Endothelial cell of umbilical vein (primary cell): ENCODE measurements around the gene IGSF5. TPM values are rescaled to one million over a fixed set of nuclear protein-coding genes. Genes with fewer than 3 reads are reported as not detected.

Experiments
- BruUV-seq: library from RNA; stranded (reverse); fragments of 400-500 nt; replicated peaks from 2 replicates; lab custom pipeline; 2021; lab: Mats Ljungman, UMichigan
- CTCF ChIA-PET: fragments of 300-600, 350-600 bp; sonication (Branson Sonifier 250); formaldehyde crosslinking; loops from one replicate; lab custom pipeline; 2021; ENCODE audit warnings: antibody characterized with exemption, inconsistent platforms; lab: Charles Lee
- POLR2A ChIA-PET: fragments of 300-600, 350-600 bp; sonication (Branson Sonifier 250); formaldehyde crosslinking; loops from one replicate; lab custom pipeline; 2021; ENCODE audit warnings: antibody characterized with exemption, inconsistent platforms; lab: Charles Lee
- DNase-seq: peaks from one replicate; pipeline ENCODE4 v3.0.0-alpha.2; 2011; ENCODE audit warnings: low read depth, low spot score
- FAIRE-seq: peaks from 2 replicates; lab custom pipeline; 2011; peaks lifted over from hg19 to GRCh38; lab: Jason Lieb, UNC
- H2AFZ ChIP-seq: 2 replicates; pipeline ENCODE4 v1.6.0; 2012; ENCODE audit warnings: low read depth, low read length, control low read depth, inconsistent platforms
- H3K27ac ChIP-seq: 2 replicates; pipeline ENCODE4 v1.5.1; 2011; ENCODE audit warnings: low read depth, mild to moderate bottlenecking, control low read depth, low read length, moderate library complexity; ENCODE audit not compliant: insufficient read depth
- H3K27me3 ChIP-seq, 2 experiments: 2 replicates each; pipeline versions ENCODE4 v1.6.0 to v1.6.1; 2011; ENCODE audit warnings: low read length in 2 of 2, mixed read lengths in 1 of 2; ENCODE audit not compliant: control insufficient read depth in 2 of 2, insufficient read depth in 2 of 2
- H3K36me3 ChIP-seq, 2 experiments: 2 replicates in 1 of 2; 3 replicates in 1 of 2; pipeline ENCODE4 v1.5.1; 2011; ENCODE audit warnings: low read length in 2 of 2, mild to moderate bottlenecking in 1 of 2, moderate library complexity in 1 of 2; ENCODE audit not compliant: control insufficient read depth in 2 of 2, insufficient read depth in 2 of 2; ENCODE audit errors: extremely low read depth in 1 of 2
- H3K4me1 ChIP-seq: 3 replicates; pipeline ENCODE4 v1.5.1; 2011; ENCODE audit warnings: mild to moderate bottlenecking, low read length; ENCODE audit not compliant: control insufficient read depth, insufficient read depth; ENCODE audit errors: extremely low read depth
- H3K4me2 ChIP-seq: 2 replicates; pipeline ENCODE4 v1.6.1; 2011; ENCODE audit warnings: low read length, control low read depth, mixed read lengths; ENCODE audit not compliant: insufficient read depth
- H3K4me3 ChIP-seq, 3 experiments: fragments of 200-600 bp in 1 of 3; sonication (generic), shearing (Covaris generic) in 1 of 3; replicated peaks in 1 of 3; 2 replicates each; pipeline ENCODE4 v1.5.1; 2011 to 2016; ENCODE audit warnings: control low read depth in 3 of 3, low read length in 3 of 3, mild to moderate bottlenecking in 2 of 3, inconsistent platforms in 1 of 3, low read depth in 1 of 3, moderate library complexity in 1 of 3; ENCODE audit not compliant: insufficient read depth in 1 of 3
- H3K79me2 ChIP-seq: 2 replicates; pipeline ENCODE4 v1.6.0; 2012; ENCODE audit warnings: low read length, inconsistent platforms; ENCODE audit not compliant: control insufficient read depth, insufficient read depth
- H3K9ac ChIP-seq: replicated peaks from 2 replicates; pipeline ENCODE3; 2011; ENCODE audit warnings: low read length, control low read depth; ENCODE audit not compliant: insufficient read depth; ENCODE audit errors: extremely low read depth
- H3K9me1 ChIP-seq: replicated peaks from 3 replicates; pipeline ENCODE4 v1.6.0; 2011; ENCODE audit warnings: mild to moderate bottlenecking, low read length; ENCODE audit not compliant: control insufficient read depth, insufficient read depth; ENCODE audit errors: extremely low read depth
- H3K9me3 ChIP-seq: replicated peaks from 2 replicates; pipeline ENCODE4 v1.5.1; 2012; ENCODE audit warnings: low read length, inconsistent platforms; ENCODE audit not compliant: control insufficient read depth, insufficient read depth
- H4K20me1 ChIP-seq: replicated peaks from 2 replicates; pipeline ENCODE3; 2011; ENCODE audit warnings: mild to moderate bottlenecking, low read length; ENCODE audit not compliant: control insufficient read depth, insufficient read depth; ENCODE audit errors: extremely low read depth
- EZH2 ChIP-seq: IDR thresholded peaks from 2 replicates; pipeline ENCODE4 v1.6.1; 2012; ENCODE audit warnings: borderline replicate concordance, low read depth, mild to moderate bottlenecking, moderate library complexity, low read length, inconsistent platforms; ENCODE audit not compliant: severe bottlenecking
- FOS ChIP-seq: IDR thresholded peaks from 2 replicates; pipeline ENCODE4 v1.6.1; 2011; ENCODE audit warnings: mild to moderate bottlenecking, low read length, moderate library complexity, borderline replicate concordance; ENCODE audit not compliant: insufficient read depth
- GATA2 ChIP-seq: IDR thresholded peaks from 2 replicates; pipeline ENCODE4 v1.7.0; 2011; ENCODE audit warnings: low read depth, mild to moderate bottlenecking, moderate library complexity, mixed read lengths, low read length; ENCODE audit not compliant: insufficient read length, insufficient read depth
- JUN ChIP-seq: IDR thresholded peaks from 2 replicates; pipeline ENCODE4 v1.6.1; 2011; ENCODE audit warnings: borderline replicate concordance, low read depth; ENCODE audit not compliant: insufficient read length, insufficient read depth
- MYC ChIP-seq: IDR thresholded peaks from one replicate; pipeline ENCODE4 v1.6.1; 2011; ENCODE audit warnings: mild to moderate bottlenecking, low read depth, low read length
- POLR2A ChIP-seq: IDR thresholded peaks from 2 replicates; pipeline ENCODE4 v1.6.1; 2012; ENCODE audit warnings: low read depth, mild to moderate bottlenecking, control low read depth, low read length
- POLR2AphosphoS5 ChIP-seq: IDR thresholded peaks from 2 replicates; pipeline ENCODE4 v1.6.1; 2012; ENCODE audit warnings: low read depth, mild to moderate bottlenecking, control low read depth, low read length, moderate library complexity; ENCODE audit not compliant: insufficient read depth
- dilution Hi-C: fragments of 300-500 bp; cut with MboI; formaldehyde crosslinking; loops from one replicate; pipeline ENCODE4 v1.15.0; 2019; ENCODE audit warnings: low sequenced_read_pairs; ENCODE audit not compliant: extremely low pct_ligation_motif_present
- intact Hi-C: fragments of 100-400 bp; cut with micrococcal nuclease; formaldehyde crosslinking; loops from one replicate; pipeline ENCODE4 v1.10.0; 2022
- polyA plus RNA-seq, 4 experiments: library from polyadenylated mRNA; depleted of rRNA in 3 of 4; stranded (reverse) in 3 of 4; unstranded in 1 of 4; fragments of >200 nt; gene quantifications; 2 replicates each; pipeline versions ENCODE4 v1.2.1 to v1.2.3, GENCODE V29; 2011 to 2012; ENCODE audit warnings: missing spikeins in 1 of 4
- total RNA-seq: library from RNA; stranded (reverse); gene quantifications from 2 replicates; pipeline ENCODE4 v1.2.3, GENCODE V29; 2021
- TF ChIP-seq, protein P1 (sequence below): IDR thresholded peaks from 2 replicates; pipeline ENCODE4 v1.6.1; 2011; ENCODE audit not compliant: insufficient read depth, insufficient read length
- TF ChIP-seq, protein P2 (sequence below), 2 donors: IDR thresholded peaks; 1 replicate in 1 of 2; 2 replicates in 1 of 2; pipeline ENCODE4 v1.5.1; 2011; ENCODE audit warnings: low read length in 2 of 2, mild to moderate bottlenecking in 2 of 2, moderate library complexity in 2 of 2, control low read depth in 1 of 2, inconsistent platforms in 1 of 2, low read depth in 1 of 2; ENCODE audit not compliant: insufficient read depth in 1 of 2; ENCODE audit errors: extremely low read depth in 1 of 2

Gene IGSF5
- total and polyA plus RNA-seq, 2 donors (not counting 3 experiments of a cell fraction or from before 2014, with no cell fraction given), result not detected

DNA sequence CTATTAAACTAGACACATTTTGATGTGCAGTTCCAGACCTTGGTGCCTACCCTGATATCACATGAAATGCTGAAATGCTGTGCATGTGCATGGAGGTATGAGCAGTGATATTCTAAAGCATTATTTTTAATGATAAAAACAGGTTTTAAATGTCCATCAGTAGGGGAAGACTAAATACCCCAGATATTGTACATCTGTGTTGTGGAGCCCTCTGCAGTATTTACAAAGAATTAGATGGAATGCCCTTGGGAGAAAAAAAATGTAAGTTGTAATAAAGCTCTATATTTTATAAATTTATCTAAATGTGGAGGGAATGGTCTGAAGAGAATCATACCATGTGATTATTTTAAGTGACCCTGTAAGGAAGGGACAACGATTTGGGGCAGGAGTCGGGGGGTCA lies 39.1 kb upstream of the IGSF5 start:
- H2AFZ ChIP-seq, result no peak overlapping the region
- TF ChIP-seq MYC (no peak), POLR2AphosphoS5 (no peak), POLR2A (no peak), FOS (no peak), JUN (no peak), EZH2 (no peak), GATA2 (no peak)
- TF ChIP-seq, protein P1, sequence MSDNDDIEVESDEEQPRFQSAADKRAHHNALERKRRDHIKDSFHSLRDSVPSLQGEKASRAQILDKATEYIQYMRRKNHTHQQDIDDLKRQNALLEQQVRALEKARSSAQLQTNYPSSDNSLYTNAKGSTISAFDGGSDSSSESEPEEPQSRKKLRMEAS, result no peak
- TF ChIP-seq, protein P2, sequence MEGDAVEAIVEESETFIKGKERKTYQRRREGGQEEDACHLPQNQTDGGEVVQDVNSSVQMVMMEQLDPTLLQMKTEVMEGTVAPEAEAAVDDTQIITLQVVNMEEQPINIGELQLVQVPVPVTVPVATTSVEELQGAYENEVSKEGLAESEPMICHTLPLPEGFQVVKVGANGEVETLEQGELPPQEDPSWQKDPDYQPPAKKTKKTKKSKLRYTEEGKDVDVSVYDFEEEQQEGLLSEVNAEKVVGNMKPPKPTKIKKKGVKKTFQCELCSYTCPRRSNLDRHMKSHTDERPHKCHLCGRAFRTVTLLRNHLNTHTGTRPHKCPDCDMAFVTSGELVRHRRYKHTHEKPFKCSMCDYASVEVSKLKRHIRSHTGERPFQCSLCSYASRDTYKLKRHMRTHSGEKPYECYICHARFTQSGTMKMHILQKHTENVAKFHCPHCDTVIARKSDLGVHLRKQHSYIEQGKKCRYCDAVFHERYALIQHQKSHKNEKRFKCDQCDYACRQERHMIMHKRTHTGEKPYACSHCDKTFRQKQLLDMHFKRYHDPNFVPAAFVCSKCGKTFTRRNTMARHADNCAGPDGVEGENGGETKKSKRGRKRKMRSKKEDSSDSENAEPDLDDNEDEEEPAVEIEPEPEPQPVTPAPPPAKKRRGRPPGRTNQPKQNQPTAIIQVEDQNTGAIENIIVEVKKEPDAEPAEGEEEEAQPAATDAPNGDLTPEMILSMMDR (IDR thresholded peaks at IDR 0.05; ENCODE audit: extremely low read depth in 1 of 2, insufficient read depth in 1 of 2, low read depth in 1 of 2, low read length in 2 of 2), result no peak
- no peaks in the 10 kb centered on the region for H3K9me1 ChIP-seq
- FAIRE-seq (no peak), DNase-seq (no peak)
- H3K9me3 ChIP-seq, result no peaks in the 10 kb centered on the region
- ChIA-PET CTCF (interaction anchor here (0.6 to 1.1 kb wide), 3 partner anchors 9 to 189 kb away, joined by 3 to 12 read pairs (median 3); no protein-coding TSS in a partner anchor), POLR2A (no interaction called here)
- no peaks in the 10 kb centered on the region for H3K27me3 ChIP-seq
- intact Hi-C loops (no loop called here), dilution Hi-C loops (loop anchor here (25.0 kb wide), 1 partner anchor 194 kb away; no protein-coding TSS in a partner anchor)
- H3K4me1 ChIP-seq, result no peaks in the 10 kb centered on the region
- no peak overlapping the region for H3K27ac ChIP-seq
- BruUV-seq, result no TSS peak
- no peaks in the 10 kb centered on the region for H4K20me1 ChIP-seq
- H3K4me2 ChIP-seq, result no peak overlapping the region
- H3K79me2 ChIP-seq, result no peaks in the 10 kb centered on the region
- H3K4me3 ChIP-seq, result no peak overlapping the region
- H3K9ac ChIP-seq, result no peak overlapping the region
- no peaks in the 10 kb centered on the region for H3K36me3 ChIP-seq
